Daoy (cell line): ENCODE results near the gene TMEM221. TPM values are rescaled to one million over a fixed set of nuclear protein-coding genes. Genes with fewer than 3 reads are reported as not detected.
"Not testable (repeated sequence)": the region's sequence is repeated elsewhere in the genome, so short reads cannot be mapped to it uniquely, and the experiment has no call there.

Experiments used
- DNase-seq: peaks from one replicate; pipeline ENCODE4 v3.0.0-alpha.2; 2015; ENCODE audit warnings: low read depth
- total RNA-seq: library from RNA; depleted of rRNA; stranded (reverse); fragments of >200 nt; shearing (Covaris generic); gene quantifications from 2 replicates; pipeline ENCODE4 v1.2.3, GENCODE V29; 2014; rRNA removed

The TMEM221 gene
- total RNA-seq = not detected in 2 replicates

- DNase-seq = peak; percentile 39
These were observed at the start of gene TMEM221 for GRCh38 chr19:17448131-17448967. TSS of gene TMEM221 (minus strand) at chr19:17448668. CDS start at chr19:17448462, 206 bp downstream.

DNA sequence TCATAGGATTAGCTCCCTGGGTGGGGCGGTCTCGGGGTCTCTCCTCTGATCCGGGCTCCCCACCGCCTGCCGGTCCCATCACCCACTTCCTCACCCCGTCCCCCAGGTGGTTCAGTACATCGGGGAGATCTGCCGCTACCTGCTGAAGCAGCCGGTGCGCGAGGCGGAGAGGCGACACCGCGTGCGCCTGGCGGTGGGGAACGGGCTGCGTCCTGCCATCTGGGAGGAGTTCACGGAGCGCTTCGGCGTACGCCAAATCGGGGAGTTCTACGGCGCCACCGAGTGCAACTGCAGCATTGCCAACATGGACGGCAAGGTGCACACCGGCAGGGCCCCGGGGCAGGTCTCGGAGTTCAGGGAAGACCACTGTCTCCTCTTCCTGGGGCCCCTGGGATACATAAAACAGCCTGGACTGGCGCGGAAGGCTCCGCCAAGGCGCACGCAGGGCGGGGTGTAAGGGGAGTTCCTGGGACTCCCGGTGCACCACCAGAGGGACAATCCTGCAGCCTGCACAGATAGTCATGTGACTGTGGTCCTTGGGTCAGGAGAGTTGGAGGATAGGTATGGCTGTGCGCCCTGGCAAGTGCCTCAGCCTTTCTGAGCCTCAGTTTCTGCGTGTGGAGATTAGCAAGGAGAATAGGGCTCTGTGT lies 48.8 kb upstream of the TMEM221 start:
- DNase-seq = no peak

DNA sequence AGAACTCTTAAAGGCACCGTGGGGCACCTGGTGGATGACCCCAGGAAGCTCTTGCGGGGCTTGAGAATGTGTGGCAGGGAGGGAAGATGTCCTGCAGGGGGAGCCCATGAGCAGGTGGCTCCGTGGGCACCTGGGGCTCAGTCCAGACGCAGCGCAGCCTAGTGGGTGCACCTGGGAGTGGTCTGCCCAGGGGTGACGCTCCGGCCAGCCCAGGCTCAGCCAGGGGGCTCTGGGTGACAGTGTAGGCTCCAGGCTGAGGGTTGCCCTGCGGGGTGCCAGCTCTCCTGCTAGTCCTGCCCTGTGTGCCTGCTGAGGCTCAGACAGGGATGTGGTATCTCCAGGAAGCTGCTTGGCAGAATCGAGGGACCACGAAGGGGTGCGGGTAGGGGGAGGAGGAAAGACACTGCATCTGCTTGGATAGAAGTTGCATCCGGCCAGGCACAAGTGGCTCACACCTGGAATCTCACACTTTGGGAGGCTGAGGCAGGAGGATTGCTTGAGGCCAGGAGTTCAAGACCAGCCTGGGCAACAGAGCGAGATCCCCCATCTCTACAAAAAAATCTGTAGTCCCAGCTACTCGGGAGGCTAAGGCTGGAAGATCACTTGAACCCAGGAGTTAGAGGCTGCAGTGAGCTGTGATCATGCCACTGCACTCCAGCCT lies 48.0 kb upstream of the TMEM221 start:
- DNase-seq = peak; percentile 84

DNA sequence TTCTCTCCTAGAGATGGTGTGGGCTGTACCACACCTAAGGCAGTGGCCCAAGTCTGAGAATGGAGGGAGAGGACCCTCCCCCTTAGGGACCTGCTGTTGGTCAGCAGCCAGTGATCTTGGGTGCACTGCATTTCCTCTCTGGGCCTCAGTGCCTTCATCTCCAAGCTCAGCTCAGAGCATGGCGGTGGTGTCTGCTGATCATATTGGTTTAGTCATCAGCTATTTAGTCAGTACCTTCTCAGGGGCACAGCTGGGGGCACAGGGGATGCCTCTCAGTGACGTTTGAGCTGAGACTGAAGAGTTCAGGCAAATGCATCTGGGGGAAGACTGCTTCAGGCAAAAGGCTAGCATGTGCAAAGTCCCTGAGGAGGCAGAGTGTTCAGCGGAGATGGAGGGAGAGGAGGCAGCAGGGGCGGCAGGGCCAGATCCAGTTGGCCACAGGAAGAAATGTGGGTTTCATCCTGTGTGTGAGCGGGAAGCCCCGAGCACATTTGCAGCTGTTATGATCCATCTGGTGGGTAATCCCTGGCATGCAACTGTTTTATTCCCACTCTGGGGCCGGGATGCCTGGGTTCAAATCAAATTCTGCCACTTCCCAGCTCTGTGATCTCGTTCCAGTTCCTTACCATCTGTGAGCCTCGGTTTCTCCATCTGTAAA lies 47.3 kb upstream of the TMEM221 start:
- DNase-seq = no peak

GRCh38 chr19:17491287-17491686 lies 42.8 kb upstream of the TMEM221 start:
- DNase-seq = no peak

DNA sequence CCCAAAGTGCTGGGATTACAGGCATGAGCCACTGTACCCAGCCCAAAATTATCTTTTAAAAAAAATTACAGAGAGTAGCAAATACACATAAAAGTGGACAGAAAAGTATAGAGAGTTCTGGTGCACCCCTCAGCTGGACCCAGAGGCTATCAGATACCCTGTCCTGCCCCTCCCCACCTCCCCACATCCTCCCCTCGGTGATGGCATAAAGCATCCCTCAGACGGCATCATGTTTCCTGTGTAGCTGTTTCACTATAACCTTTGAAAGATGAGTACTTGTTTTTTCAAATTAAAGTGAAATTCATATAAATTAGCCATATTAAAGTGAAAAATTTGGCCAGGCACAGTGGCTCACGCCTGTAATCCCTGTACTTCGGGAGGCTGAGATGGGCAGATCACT lies 41.9 kb upstream of the TMEM221 start:
- no peak for DNase-seq

DNA sequence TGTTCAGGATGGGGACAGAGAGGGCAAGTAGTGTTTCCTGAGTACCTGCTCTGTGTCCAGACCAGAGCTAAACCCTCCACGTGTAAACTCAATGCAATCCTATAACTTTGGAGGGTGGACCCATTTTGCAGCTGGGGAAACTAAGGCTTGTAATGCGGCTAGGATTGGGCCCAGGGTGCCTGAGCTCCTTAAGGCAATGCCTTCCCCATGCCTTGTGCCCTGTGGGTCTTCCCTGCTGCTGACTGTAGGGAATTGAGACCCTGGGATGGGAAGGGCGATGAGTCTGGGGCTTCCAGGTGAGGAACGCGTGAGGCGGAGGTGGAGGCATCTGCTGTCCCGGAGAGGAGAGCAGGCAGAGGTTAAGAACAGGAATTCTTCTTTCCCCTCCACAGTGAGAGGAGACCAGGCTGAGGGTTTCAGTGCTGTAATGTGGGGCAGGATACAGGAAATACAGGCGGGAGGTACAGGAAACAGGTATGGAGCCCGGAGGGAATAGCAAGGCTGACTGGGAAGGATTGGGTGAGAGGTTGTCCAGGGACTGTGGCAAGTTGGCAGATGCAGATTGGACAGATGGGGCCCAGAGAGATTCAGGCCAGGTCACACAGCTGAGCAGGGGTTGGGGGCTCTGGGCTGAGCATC lies 41.0 kb upstream of the TMEM221 start:
- no peak for DNase-seq

GRCh38 chr19:17488593-17489391 lies 40.3 kb upstream of the TMEM221 start:
- peak; percentile 66 for DNase-seq

GRCh38 chr19:17487284-17488121 lies 39.0 kb upstream of the TMEM221 start:
- DNase-seq = no peak

DNA sequence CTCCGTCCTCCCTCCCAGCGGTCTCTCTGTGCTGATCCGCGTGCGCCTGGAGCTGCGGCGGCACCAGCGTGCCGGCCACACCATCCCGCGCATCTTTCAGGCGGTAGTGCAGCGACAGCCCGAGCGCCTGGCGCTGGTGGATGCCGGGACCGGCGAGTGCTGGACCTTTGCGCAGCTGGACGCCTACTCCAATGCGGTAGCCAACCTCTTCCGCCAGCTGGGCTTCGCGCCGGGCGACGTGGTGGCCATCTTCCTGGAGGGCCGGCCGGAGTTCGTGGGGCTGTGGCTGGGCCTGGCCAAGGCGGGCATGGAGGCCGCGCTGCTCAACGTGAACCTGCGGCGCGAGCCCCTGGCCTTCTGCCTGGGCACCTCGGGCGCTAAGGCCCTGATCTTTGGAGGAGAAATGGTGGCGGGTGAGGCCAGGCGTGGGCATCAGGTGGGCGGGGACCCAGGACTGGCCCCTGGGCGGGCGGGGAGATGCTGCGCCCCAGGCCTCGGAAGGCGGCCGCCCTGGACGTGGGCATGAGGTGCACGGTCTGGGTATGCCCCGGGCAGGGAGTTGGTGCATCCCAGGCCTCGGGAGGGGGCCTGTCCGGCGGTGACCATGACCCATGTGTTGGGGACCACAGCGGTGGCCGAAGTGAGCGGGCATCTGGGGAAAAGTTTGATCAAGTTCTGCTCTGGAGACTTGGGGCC lies 38.2 kb upstream of the TMEM221 start:
- no peak for DNase-seq

DNA sequence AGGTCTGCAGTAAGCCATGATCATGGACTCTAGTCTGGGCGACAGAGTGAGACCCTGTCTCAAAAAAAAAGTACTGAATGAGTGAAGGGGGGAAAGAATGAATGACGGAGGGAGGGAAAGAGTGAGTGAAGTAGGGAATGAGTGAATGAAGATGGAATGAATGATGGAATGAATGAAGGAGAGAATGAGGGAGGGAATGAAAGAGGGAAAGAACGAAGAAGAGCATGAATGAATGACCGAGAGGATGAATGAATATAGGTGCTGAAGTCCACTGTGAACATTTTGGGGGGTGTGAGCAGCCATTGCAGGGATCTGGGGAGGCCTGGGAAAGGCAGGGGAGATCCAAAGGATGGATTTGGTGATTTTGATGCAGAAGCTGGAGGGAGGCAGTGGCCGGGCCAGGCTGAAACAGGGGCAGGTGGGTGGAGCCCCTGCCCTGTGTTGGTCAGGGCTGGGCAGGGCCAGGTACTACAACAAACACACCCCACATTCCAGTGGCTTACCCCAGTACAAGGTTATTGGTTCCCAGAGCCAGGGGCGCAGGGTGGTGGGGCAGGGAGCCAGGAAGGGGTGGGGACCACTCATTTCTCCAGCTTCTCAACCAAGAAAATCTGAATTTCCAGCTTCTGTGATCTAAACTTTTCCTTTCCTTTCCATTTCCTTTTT lies 36.2 kb upstream of the TMEM221 start:
- DNase-seq = no peak

DNA sequence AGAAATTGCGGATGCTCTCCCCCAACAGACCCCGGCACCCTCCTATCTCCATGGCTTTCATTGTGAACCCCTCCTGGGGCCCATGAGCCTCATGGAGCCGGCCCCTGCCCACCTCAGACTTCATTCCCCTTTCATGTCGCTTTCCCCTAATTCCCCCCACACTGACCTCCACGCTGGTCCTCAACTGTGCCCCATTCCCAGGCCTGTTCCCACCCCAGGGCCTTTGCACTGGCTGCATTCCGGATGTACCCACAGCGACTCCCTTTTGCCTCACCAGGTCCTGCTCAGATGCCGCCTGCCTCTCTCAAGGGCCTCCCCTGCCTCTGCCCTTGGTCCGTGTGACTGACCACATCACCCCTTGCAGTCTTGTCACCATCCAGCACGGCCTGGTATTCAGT lies 35.1 kb upstream of the TMEM221 start:
- no peak for DNase-seq

DNA sequence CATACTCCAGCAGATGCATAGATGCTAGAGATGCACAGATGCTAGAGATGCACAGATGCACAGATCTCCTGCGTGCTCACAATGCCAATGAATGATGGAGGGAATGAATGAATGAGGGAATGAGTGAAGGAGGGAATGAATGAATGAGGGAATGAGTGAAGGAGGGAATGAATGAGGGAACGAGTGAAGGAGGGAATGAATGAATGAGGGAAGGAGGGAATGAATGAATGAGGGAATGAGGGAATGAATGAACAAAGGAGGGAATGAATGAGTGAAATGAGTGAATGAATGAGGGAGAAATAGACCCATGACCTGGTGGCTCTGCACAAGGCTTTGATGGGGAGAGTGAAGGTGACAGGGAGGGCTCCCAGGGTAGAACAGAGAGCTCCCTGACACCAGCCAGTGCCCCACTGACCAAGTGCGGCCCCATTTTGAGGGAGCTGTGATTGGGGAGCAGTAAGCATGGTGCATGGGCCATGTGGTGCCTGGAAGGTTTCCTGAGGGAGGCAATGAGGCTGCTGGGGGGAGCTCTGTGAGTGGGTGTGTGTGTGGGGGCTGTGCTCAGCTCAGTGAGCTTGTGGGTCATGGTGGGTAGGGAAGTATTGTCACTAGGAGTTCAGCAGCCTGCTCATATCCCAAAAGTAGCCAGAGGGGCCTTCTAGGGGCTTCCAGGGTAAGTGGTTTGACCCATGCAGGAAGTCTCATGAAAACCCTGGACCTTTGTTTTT lies 34.6 kb upstream of the TMEM221 start:
- no peak for DNase-seq

GRCh38 chr19:17481986-17482385 lies 33.5 kb upstream of the TMEM221 start:
- no peak for DNase-seq

GRCh38 chr19:17479325-17479791 lies 30.9 kb upstream of the TMEM221 start:
- peak; percentile 55 for DNase-seq

DNA sequence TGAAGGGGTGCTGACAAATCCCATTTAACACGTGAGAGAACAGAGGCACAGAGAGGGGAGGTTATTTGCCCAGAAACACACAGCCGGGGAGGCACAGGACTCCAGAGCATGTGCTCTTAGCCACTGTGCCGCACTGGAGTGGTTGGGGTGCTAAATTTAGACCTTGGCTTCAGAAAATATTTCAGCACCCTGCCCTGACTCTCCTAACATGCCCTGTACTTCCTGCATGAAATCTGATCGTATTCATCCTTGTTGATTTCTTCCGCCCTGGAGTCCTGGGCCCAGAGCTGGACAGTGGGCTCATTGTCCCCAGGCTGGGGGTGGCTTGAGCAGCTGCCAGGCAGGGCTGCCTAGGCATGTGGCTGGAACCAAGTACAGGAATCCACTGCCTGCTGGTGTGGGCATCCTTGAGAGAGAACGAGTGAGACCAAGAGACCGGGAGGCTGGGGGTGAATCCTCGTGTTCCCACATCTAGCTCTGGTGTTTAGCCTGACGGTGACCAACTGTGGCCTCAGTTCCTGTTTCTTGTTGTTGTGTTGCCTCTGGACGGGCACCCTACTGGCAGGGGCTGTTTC lies 27.2 kb upstream of the TMEM221 start:
- peak; percentile 50 for DNase-seq

DNA sequence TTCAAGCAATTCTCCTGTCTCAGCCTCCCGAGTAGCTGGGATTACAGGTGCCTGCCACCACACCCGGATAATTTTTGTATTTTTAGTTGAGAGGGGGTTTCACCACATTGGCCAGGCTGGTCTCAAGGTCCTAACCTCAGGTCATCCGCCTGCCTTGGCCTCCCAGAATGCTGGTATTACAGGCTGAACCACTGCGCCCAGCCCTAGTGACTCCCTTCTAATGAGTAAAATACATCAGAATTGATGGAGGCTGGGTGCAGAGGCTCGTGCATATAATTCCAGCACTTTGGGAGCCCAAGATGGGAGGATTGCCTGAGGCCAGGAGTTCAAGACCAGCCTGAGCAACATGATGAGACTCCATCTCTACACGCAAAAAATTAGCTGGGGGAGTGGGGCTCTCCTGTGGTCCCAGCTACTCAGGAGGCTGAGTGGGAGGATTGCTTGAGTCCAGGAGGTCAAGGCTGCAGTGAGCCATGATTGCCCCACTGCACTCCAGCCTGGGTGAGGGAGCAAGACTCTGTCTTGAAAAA lies 26.6 kb upstream of the TMEM221 start:
- not testable (repeated sequence) for DNase-seq
